Activated CD4-positive, alpha-beta T cell treated with anti-CD3 and anti-CD28 coated beads, Interleukin-2, amount 10 ng/mL, durations not matched to agents 24 days and 14 days (primary cell): ENCODE results near the gene CHD8. TPM values are rescaled to one million over a fixed set of nuclear protein-coding genes. Genes with fewer than 3 reads are reported as not detected.
"Not testable (repeated sequence)": the region's sequence is repeated elsewhere in the genome, so short reads cannot be mapped to it uniquely, and the experiment has no call there.

ENCODE experiments used
- DNase-seq: peaks from one replicate; pipeline ENCODE4 v3.0.0; 2022
- H3K27ac Mint-ChIP-seq: one replicate; pipeline ENCODE4 v1.8.0; 2022; ENCODE audit warnings: mild to moderate bottlenecking, mixed read lengths
- H3K27me3 Mint-ChIP-seq: one replicate; pipeline ENCODE4 v1.8.0; 2022; ENCODE audit warnings: mixed read lengths
- H3K36me3 Mint-ChIP-seq: one replicate; pipeline ENCODE4 v1.8.0; 2022; ENCODE audit warnings: low read depth, mild to moderate bottlenecking, mixed read lengths
- H3K4me1 Mint-ChIP-seq: one replicate; pipeline ENCODE4 v1.8.0; 2021; ENCODE audit warnings: mixed read lengths
- H3K4me3 Mint-ChIP-seq: one replicate; pipeline ENCODE4 v1.8.0; 2022; ENCODE audit warnings: mild to moderate bottlenecking, moderate library complexity, mixed read lengths
- H3K9me3 Mint-ChIP-seq: one replicate; pipeline ENCODE4 v1.8.0; 2021; ENCODE audit warnings: mixed read lengths
- intact Hi-C: fragments of 100-400 bp; cut with micrococcal nuclease; formaldehyde crosslinking; loops from one replicate; pipeline ENCODE4 v1.15.1; 2023
- total RNA-seq: library from RNA; stranded (reverse); gene quantifications from 2 replicates; pipeline ENCODE4 v1.2.3, GENCODE V29; 2022

CHD8 gene
- total RNA-seq, 1 donor from 2014 or later, result 115 TPM

- no peak overlapping the region for H3K27ac Mint-ChIP-seq
- no peak overlapping the region for H3K4me3 Mint-ChIP-seq
- no peaks in the 10 kb centered on the region for H3K9me3 Mint-ChIP-seq
- peaks cover 4% of the 10 kb centered on the region for H3K4me1 Mint-ChIP-seq
- peaks cover 34% of the 10 kb centered on the region for H3K36me3 Mint-ChIP-seq
- DNase-seq, result no peak
- intact Hi-C loops, result no loop called here
- H3K27me3 Mint-ChIP-seq, result no peaks in the 10 kb centered on the region
Observed at GRCh38 chr14:21467616-21468015, 11.7 kb upstream of the CHD8 start.

DNA sequence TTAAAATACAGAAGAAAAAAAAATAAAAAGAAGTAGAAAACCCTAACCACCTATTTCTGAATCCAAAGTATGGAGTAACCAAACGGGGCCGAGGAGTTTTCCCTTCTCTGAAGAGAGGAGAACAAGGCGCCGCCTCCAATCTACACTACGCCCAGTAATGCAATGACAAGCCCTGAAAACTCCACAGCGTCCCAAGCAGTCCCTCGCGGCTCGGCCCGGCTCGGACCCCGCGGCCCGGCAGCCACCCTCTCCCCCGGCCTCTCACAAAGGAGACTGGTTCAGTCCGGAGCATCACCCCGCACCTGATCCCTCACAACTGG is 371 bp downstream of the CHD8 start:
- no peaks in the 10 kb centered on the region for H3K27me3 Mint-ChIP-seq
- peaks cover 26% of the 10 kb centered on the region for H3K4me1 Mint-ChIP-seq
- H3K36me3 Mint-ChIP-seq, result peaks cover 31% of the 10 kb centered on the region
- peak overlapping the region; percentile 95 for H3K4me3 Mint-ChIP-seq
- no peak for DNase-seq
- H3K9me3 Mint-ChIP-seq, result no peaks in the 10 kb centered on the region
- peak overlapping the region; percentile 97 for H3K27ac Mint-ChIP-seq
- intact Hi-C loops, result loop anchor here (10.0 kb wide), 1 partner anchor 351 kb away; the partner anchor contains the start of gene TMEM253

GRCh38 chr14:21454843-21455544 is 929 bp downstream of the CHD8 start:
- H3K36me3 Mint-ChIP-seq, result peaks cover 32% of the 10 kb centered on the region
- peaks cover 31% of the 10 kb centered on the region for H3K4me1 Mint-ChIP-seq
- intact Hi-C loops, result loop anchor here (10.0 kb wide), 1 partner anchor 350 kb away; the partner anchor contains the start of gene TMEM253
- H3K4me3 Mint-ChIP-seq, result peak overlapping the region; percentile 95
- peak overlapping the region; percentile 97 for H3K27ac Mint-ChIP-seq
- DNase-seq, result peak; percentile 68
- H3K27me3 Mint-ChIP-seq, result no peaks in the 10 kb centered on the region
- H3K9me3 Mint-ChIP-seq, result no peaks in the 10 kb centered on the region

DNA sequence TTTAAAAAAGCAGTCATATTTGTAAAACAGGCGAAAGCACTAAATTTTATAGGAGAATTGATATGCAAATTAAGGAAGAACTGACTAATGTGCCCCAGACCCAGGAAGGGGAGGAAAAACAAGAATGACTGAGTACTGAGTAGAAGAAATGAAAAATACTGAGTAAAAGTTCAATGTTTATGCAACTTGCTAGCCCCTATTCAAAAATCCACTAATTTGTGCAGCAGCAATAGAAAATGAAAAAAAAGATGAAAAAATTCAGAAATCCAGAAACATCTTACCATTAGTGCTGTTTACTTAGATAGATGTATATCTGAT is 6.1 kb downstream of the CHD8 start:
- Mint-ChIP-seq H3K9me3 (no peaks in the 10 kb centered on the region), H3K27me3 (no peaks in the 10 kb centered on the region), H3K4me3 (peak overlapping the region; percentile 59), H3K4me1 (peaks cover 44% of the 10 kb centered on the region), H3K36me3 (peaks cover 37% of the 10 kb centered on the region), H3K27ac (peak overlapping the region; percentile 84)
- DNase-seq, result no peak
- intact Hi-C loops, result loop anchor here (1.0 to 10.0 kb wide), 2 partner anchors 36 to 345 kb away; partner anchors contain the start of gene TMEM253

- DNase-seq, H3K27ac Mint-ChIP-seq, H3K9me3 Mint-ChIP-seq, H3K4me3 Mint-ChIP-seq, intact Hi-C loops, H3K27me3 Mint-ChIP-seq: not testable (repeated sequence)
- H3K4me1 Mint-ChIP-seq, result peaks cover 32% of the 10 kb centered on the region
- H3K36me3 Mint-ChIP-seq, result peaks cover 20% of the 10 kb centered on the region
Observed at GRCh38 chr14:21442657-21443056, 13.3 kb downstream of the CHD8 start.

- peaks cover 36% of the 10 kb centered on the region for H3K4me1 Mint-ChIP-seq
Observed at GRCh38 chr14:21440859-21441258, 15.1 kb downstream of the CHD8 start.

DNA sequence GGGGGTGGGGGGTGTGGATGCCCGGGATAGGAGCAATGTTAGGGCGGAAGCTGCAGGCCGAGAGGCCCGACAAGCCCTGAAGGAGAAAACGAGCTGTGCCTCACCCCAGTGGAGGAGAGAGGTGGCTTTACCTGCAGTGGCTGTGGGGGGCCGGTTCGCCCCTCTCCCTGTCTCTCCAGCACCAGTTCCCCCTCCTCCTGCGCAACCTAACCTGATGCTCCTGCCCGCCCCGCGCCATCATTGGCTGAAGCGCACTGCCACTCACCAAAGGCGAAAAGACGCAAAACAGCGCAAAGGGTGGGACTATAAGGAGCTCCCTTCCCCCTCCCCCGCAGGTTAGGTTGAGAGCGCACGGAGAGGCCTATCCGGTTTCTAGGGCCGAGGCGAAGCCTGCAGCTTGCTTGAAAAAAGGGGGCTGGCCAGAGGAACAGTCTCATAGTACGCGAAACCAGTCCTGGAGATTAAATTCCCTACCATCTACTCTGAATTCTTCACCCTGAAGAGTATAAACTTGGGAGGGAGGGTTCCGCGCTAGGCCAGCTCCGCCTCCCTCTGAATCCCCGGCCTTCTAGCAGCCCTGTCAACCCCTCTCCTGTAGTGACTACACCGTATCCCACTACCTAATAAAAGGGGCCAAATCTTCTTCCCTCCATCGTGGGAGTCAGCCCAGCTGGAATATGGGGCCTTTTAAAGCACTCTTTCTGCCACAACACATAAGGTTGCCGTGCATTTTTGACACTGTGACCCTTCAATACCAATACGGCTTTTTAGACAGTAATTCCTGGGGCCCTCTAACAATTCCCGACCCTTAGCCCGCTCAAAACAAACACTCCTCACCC is 18.6 kb downstream of the CHD8 start:
- peak overlapping the region; percentile 90 for H3K4me3 Mint-ChIP-seq
- peak; percentile 100 for DNase-seq
- no peaks in the 10 kb centered on the region for H3K27me3 Mint-ChIP-seq
- peaks cover 50% of the 10 kb centered on the region for H3K4me1 Mint-ChIP-seq
- H3K36me3 Mint-ChIP-seq, result peaks cover 27% of the 10 kb centered on the region
- H3K9me3 Mint-ChIP-seq, result no peaks in the 10 kb centered on the region
- H3K27ac Mint-ChIP-seq, result peak overlapping the region; percentile 77
- intact Hi-C loops, result loop anchor here (1.0 kb wide), 4 partner anchors 19 to 53 kb away; partner anchors contain the start of genes CHD8, SUPT16H and TOX4

More at GRCh38 chr14:21440859-21441258, 15.1 kb downstream of the CHD8 start:
- H3K27me3 Mint-ChIP-seq, result no peaks in the 10 kb centered on the region
- no peak for DNase-seq
- intact Hi-C loops, result no loop called here
- no peaks in the 10 kb centered on the region for H3K9me3 Mint-ChIP-seq
- peaks cover 14% of the 10 kb centered on the region for H3K36me3 Mint-ChIP-seq
- H3K27ac Mint-ChIP-seq, result no peak overlapping the region
- no peak overlapping the region for H3K4me3 Mint-ChIP-seq

DNA sequence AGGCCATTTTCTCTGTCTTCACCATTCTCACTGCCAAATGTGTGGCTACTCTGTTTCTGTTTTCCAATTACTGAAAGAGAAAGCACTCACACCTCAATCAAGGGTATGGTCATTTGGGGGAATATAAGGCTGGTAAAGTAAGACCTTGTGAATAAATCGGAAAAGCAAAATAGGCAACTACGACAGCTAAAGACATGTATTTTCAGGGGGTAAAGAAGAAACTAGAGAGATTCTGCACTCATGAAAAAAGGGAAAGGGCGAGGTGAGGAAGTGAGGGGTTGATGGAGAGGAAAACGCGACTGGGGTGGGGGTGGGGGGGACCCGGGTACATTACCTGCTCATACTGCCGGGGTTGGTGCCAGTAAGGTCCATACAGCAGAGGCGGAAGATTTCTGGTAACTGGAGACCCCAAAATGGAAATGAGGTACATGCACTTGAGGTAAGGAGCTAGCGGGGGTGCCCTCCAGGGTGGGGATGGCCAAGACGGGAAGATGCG is 19.3 kb downstream of the CHD8 start:
- peak overlapping the region; percentile 90 for H3K4me3 Mint-ChIP-seq
- no peak for DNase-seq
- H3K27me3 Mint-ChIP-seq, result no peaks in the 10 kb centered on the region
- peak overlapping the region; percentile 77 for H3K27ac Mint-ChIP-seq
- H3K9me3 Mint-ChIP-seq, result no peaks in the 10 kb centered on the region
- peaks cover 27% of the 10 kb centered on the region for H3K36me3 Mint-ChIP-seq
- intact Hi-C loops, result loop anchor here (1.0 kb wide), 4 partner anchors 20 to 52 kb away; partner anchors contain the start of genes CHD8, SUPT16H and TOX4
- peaks cover 49% of the 10 kb centered on the region for H3K4me1 Mint-ChIP-seq

DNA sequence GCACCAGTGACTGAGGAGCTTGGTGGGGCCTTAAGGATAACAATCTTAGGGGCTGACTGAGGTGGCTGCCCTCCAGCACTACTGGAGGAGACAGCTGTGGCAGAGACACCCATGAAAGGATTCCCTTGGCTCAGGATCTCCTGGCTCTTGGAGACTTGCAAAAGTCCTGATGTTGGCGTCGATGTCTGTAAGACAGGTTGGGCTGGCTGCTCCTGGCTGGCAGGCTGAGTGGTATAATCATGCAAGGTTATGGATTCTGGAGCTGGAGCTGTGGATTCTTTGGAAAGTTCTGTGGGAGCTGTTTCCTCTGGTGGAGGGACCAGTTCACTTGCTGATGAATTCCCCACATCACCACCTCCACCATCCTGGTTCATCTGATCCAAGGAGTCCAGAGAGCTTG is 24.8 kb downstream of the CHD8 start:
- Mint-ChIP-seq H3K4me3 (no peak overlapping the region), H3K27ac (no peak overlapping the region), H3K36me3 (peaks cover 63% of the 10 kb centered on the region), H3K9me3 (no peaks in the 10 kb centered on the region), H3K27me3 (no peaks in the 10 kb centered on the region), H3K4me1 (peaks cover 22% of the 10 kb centered on the region)
- DNase-seq, result no peak
- intact Hi-C loops, result no loop called here

- DNase-seq, result no peak
- Mint-ChIP-seq H3K27ac (no peak overlapping the region), H3K36me3 (peaks cover 69% of the 10 kb centered on the region), H3K9me3 (no peaks in the 10 kb centered on the region), H3K4me1 (peaks cover 7% of the 10 kb centered on the region), H3K27me3 (no peaks in the 10 kb centered on the region), H3K4me3 (no peak overlapping the region)
- intact Hi-C loops, result no loop called here
Observed at GRCh38 chr14:21428930-21429329, 27.0 kb downstream of the CHD8 start.

- Mint-ChIP-seq H3K4me1 (no peaks in the 10 kb centered on the region), H3K9me3 (no peaks in the 10 kb centered on the region), H3K4me3 (no peak overlapping the region), H3K27ac (no peak overlapping the region), H3K36me3 (peaks cover 73% of the 10 kb centered on the region), H3K27me3 (no peaks in the 10 kb centered on the region)
- no peak for DNase-seq
- intact Hi-C loops, result no loop called here
Observed at GRCh38 chr14:21426692-21427091, 29.2 kb downstream of the CHD8 start.

DNA sequence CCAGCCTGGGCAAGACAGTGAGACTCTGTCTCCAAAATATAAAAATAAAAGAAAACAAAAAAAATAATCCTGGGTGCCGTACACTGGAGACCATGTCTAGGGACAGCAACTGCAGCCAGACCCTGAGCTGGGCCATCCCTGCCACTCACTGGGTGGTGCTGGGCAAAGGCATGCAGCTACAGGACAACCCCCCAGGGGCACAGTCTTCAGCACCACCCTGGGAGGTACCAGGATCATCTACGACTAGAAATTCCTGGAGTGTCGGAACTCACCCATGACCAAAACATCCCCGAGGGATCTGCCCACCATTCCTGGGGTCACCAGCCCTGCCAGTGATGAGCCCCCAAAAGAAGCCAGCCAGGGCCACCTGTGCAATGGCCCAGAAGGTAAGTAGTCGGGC is 36.4 kb downstream of the CHD8 start:
- no peak for DNase-seq
- peaks cover 6% of the 10 kb centered on the region for H3K4me1 Mint-ChIP-seq
- intact Hi-C loops, result no loop called here
- H3K4me3 Mint-ChIP-seq, result no peak overlapping the region
- H3K27me3 Mint-ChIP-seq, result no peaks in the 10 kb centered on the region
- H3K36me3 Mint-ChIP-seq, result peaks cover 63% of the 10 kb centered on the region
- H3K9me3 Mint-ChIP-seq, result no peaks in the 10 kb centered on the region
- no peak overlapping the region for H3K27ac Mint-ChIP-seq

DNA sequence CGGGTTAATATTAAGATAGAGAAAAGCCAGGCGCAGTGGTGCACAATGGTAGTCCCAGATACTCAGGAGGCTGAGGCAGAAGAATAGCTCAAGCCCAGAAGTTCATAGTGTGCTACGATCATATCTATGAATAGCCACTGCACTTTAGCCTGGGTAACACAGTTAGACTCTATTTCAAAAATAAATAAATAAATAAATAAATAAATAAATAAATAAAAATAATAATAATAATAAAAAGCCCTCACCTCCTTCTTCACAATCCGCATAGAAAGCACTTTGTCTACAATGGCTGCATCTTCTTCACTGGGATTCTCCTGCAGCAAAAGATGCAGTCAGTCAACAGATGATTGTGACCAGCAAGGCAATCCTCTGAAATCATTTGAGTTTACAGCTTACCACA is 40.6 kb downstream of the CHD8 start:
- no peaks in the 10 kb centered on the region for H3K9me3 Mint-ChIP-seq
- H3K4me3 Mint-ChIP-seq, result no peak overlapping the region
- DNase-seq, result no peak
- intact Hi-C loops, result no loop called here
- no peak overlapping the region for H3K27ac Mint-ChIP-seq
- H3K4me1 Mint-ChIP-seq, result peaks cover 14% of the 10 kb centered on the region
- peaks cover 68% of the 10 kb centered on the region for H3K36me3 Mint-ChIP-seq
- H3K27me3 Mint-ChIP-seq, result no peaks in the 10 kb centered on the region

DNA sequence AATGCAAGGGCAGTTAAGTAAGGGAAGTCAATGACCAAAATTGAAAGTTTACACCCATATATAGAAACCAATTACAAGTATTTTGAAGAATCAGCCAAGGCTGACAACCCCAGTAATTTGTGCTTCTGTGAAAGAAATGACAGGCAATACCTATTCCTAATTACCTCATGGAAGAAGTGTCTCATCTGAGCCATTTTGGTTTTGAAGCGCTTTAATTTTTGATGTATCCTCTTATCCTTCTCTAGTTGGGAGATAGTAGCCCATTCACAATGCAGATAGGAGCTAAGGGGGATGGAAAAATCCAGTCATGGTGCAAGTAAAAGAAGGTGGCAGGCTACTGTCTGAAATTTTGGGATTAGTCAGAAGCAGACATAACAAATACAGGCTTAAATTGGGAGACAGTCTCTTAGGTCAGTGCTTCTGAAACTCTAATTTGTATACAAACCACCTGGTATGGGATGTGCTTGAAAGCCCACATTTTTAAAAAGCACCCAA is 41.7 kb downstream of the CHD8 start:
- Mint-ChIP-seq H3K4me1 (peaks cover 14% of the 10 kb centered on the region), H3K36me3 (peaks cover 67% of the 10 kb centered on the region), H3K27me3 (no peaks in the 10 kb centered on the region), H3K9me3 (no peaks in the 10 kb centered on the region), H3K4me3 (peak overlapping the region; percentile 11), H3K27ac (peak overlapping the region; percentile 86)
- intact Hi-C loops, result loop anchor here (1.0 kb wide), 5 partner anchors 23 to 62 kb away; partner anchors contain the start of genes CHD8, RAB2B and SUPT16H
- DNase-seq, result no peak
